ENCODE results near the gene RARB.

RARB gene

GRCh38 chr3:25604107-25604805 lies 176.2 kb downstream of the RARB start:
- peak; percentile 62 to 63 for DNase-seq (ENCODE audit: low read depth in 2 of 2)

DNA sequence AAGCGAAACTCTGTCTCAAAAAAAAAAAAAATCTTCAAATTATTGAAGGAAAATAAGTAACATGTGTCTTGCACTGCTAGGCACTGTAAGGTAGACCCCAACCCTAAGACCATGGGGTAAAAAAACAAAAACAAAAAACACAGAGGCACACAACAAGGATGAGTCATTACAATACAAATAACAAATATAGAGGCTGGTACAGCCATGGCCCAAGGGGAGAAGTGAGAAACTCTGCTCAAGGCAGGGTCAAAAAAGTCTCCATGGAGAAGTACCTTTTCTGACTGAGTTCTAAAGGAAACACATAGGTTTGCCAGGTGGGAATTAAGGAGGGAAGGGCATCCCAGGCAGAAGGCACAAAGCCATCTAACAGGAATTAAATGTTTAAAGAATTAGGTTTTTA lies 182.1 kb downstream of the RARB start:
- DNase-seq (ENCODE audit: low read depth in 2 of 2): no peak

DNA sequence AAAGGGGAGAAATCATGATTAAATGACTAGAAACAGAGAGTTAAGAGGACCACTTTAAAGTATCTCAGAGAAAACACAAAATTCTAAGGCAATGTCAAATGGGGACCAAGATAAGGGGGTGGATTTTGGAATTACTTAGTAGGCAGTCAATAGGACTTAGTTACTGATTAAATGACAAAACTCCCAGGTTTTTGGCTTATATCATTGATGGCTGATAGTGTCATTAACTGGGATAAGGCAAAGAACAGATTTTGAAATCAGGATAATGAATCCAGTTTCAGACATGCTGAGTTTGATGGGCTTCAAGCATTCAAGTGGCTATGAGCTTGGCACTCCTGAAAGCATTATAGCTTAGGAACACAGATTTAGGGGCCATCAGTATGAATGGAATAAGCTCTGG lies 182.7 kb downstream of the RARB start:
- DNase-seq (ENCODE audit: low read depth in 2 of 2): no peak

DNA sequence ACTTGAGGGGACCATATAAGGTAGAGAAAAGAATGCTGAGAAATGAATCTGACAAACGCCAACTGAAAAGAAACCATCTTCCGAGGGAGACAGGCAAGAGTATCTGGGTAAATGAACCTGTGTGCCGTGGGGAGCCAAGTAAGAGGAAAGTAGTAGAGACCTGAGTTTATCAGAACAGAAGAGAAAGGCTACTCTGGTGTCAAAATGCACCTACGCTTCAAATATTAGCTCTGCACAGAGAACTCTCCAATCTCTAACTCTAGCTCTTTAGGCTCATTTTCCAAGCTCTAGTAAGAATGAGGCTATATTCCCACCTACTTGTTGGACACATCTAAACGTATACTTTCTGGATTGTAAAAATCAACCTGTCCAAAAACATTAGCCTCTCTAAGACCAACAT lies 183.1 kb downstream of the RARB start:
- no peak for DNase-seq (ENCODE audit: low read depth in 2 of 2)

GRCh38 chr3:25618028-25618427 lies 190.0 kb downstream of the RARB start:
- DNase-seq (ENCODE audit: low read depth in 2 of 2): no peak

GRCh38 chr3:25619382-25619781 lies 191.3 kb downstream of the RARB start:
- no peak for DNase-seq (ENCODE audit: low read depth in 2 of 2)

DNA sequence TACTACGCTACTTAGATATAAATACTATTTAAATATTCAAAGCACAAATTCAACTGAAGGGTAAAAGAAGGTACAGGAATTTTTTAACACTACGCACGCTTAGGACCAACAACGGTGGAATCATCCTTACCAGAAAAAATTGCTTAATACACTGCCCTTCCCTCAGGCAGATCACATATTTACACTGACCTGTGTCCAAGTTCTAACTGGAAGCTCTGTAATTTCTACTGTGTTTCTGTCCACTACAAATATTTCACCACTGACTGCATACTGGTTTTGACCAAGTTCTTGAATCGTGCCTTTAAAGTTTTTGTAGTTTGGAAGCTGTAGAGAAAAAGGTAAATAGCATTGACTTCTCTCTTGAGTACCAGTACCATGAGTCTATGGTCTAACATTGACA lies 192.4 kb downstream of the RARB start:
- no peak for DNase-seq (ENCODE audit: low read depth in 2 of 2)

GRCh38 chr3:25621087-25621486 lies 193.0 kb downstream of the RARB start:
- DNase-seq (ENCODE audit: low read depth in 2 of 2): no peak

DNA sequence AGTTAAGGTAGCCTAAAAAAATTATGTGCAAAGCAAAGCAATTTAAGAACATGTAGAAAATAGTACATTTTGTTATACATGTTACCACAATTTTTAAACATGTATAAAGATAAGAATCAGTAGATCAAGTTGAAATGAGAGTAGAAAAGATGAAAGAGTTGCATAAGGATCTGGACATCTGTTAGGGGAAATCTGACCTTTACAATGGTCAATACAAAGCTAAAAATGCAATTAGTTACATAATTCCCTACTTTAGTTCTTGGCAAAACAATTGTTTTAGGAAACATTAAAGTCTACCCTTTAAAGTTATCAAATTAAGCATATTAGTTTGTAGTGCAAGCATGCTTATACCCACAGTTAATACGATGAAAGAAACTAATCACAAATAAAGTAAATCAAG lies 203.9 kb downstream of the RARB start:
- no peak for DNase-seq (ENCODE audit: low read depth in 2 of 2)

- DNase-seq (ENCODE audit: low read depth in 2 of 2): no peak
Observed at GRCh38 chr3:25633919-25634318, 205.9 kb downstream of the RARB start.

DNA sequence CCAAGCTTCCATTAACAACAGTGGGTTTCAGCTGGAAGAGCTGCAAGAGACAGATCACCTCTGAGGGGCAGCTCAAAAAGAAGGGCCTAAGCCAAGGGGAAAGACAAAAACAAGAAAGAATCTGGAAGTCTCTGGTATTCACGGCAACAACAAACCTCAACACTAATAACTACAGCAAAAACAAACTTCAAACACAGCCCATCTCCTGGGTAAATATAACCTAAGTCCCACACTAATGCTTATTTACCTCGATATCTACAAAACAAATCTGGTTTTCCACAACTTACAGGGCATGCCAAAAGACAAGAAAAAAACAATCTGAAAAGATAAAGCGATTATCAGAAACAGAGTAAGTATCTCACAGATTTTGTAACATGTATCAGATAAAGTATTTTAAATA lies 207.0 kb downstream of the RARB start:
- DNase-seq (ENCODE audit: low read depth in 2 of 2): no peak
